Large intestine (tissue), 3 donors: ENCODE data around the gene CCR5. TPM values are rescaled to one million over a fixed set of nuclear protein-coding genes. Genes with fewer than 3 reads are reported as not detected.
"Not testable (repeated sequence)": the region's sequence is repeated elsewhere in the genome, so short reads cannot be mapped to it uniquely, and the experiment has no call there.

Experiments used
- DNase-seq, 2 donors: peaks; one replicate each; pipeline versions ENCODE4 v3.0.0 to v3.0.0-alpha.2; 2013
- H3K27ac ChIP-seq: one replicate; pipeline ENCODE4 v1.5.1; 2013; ENCODE audit warnings: low read length
- H3K27me3 ChIP-seq: 2 replicates; pipeline ENCODE4 v1.6.1; 2013; ENCODE audit warnings: low read length; ENCODE audit not compliant: control insufficient read depth, insufficient read depth
- H3K36me3 ChIP-seq: 2 replicates; pipeline ENCODE4 v1.6.1; 2013; ENCODE audit warnings: low read length; ENCODE audit not compliant: control insufficient read depth, insufficient read depth
- H3K4me1 ChIP-seq: one replicate; pipeline ENCODE4 v1.6.1; 2013; ENCODE audit warnings: low read length; ENCODE audit not compliant: control insufficient read depth, insufficient read depth
- H3K4me3 ChIP-seq: one replicate; pipeline ENCODE4 v1.5.1; 2013; ENCODE audit warnings: low read length
- H3K9me3 ChIP-seq: one replicate; pipeline ENCODE4 v1.6.1; 2013; ENCODE audit warnings: mild to moderate bottlenecking, low read depth, low read length, moderate library complexity; ENCODE audit not compliant: control insufficient read depth
- WGBS: methylation state at CpG from one replicate; pipeline ENCODE4 v1.1.5; 2013; ENCODE audit warnings: low lambda C conversion rate; ENCODE audit not compliant: insufficient coverage; 5-methylcytosine and 5-hydroxymethylcytosine counted together
- polyA plus RNA-seq: library from polyadenylated mRNA; unstranded; fragments of 120-200 nt; gene quantifications from one replicate; pipeline ENCODE4 v1.2.1, GENCODE V29; 2013

The CCR5 gene
- polyA plus RNA-seq, 1 donor, result 1.8 TPM

DNA sequence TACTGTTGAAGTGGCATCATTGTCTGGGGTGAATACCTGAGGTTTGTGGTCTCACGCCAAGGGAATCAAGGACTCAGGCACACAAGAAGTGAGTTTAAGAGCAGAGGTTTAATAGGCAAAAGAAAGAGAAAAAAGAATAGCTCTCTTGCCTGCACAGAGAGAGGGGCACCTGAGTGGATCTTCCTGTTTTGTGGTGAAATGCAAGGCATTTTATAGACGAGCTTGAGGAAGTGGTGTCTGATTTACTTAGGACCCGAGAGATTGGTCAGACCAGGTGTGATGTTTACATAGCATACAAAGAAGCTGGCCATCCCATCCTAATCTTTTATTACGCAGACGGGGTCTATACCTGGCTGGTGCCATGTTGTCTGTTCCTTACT is 13.2 kb downstream of the CCR5 start:
- DNase-seq, result no peak
- Histone ChIP-seq H3K9me3 (no peaks in the 10 kb centered on the region), H3K27me3 (no peaks in the 10 kb centered on the region), H3K4me1 (peaks cover 3% of the 10 kb centered on the region), H3K27ac (no peak overlapping the region), H3K36me3 (no peaks in the 10 kb centered on the region), H3K4me3 (no peak overlapping the region)
- WGBS, result 86% methylated on average over 1 of the region's 5 CpGs

GRCh38 chr3:46386205-46386604 is 15.5 kb downstream of the CCR5 start:
- Histone ChIP-seq H3K27me3 (no peaks in the 10 kb centered on the region), H3K36me3 (no peaks in the 10 kb centered on the region), H3K4me3 (no peak overlapping the region), H3K4me1 (peaks cover 3% of the 10 kb centered on the region), H3K9me3 (no peaks in the 10 kb centered on the region), H3K27ac (peak overlapping the region; percentile 11)
- WGBS, result no CpG with 5 or more reads among the region's 4 CpGs
- DNase-seq, result peak; percentile 85 to 89

GRCh38 chr3:46388847-46389246 is 18.1 kb downstream of the CCR5 start:
- DNase-seq, H3K36me3 ChIP-seq, H3K27ac ChIP-seq, H3K27me3 ChIP-seq, H3K9me3 ChIP-seq, H3K4me3 ChIP-seq: not testable (repeated sequence)
- 86% methylated on average over 1 of the region's 4 CpGs for WGBS
- H3K4me1 ChIP-seq, result peaks cover 12% of the 10 kb centered on the region

GRCh38 chr3:46389306-46389705 is 18.6 kb downstream of the CCR5 start:
- WGBS, result 60% methylated on average over 1 of the region's 6 CpGs
- no peak overlapping the region for H3K4me3 ChIP-seq
- H3K36me3 ChIP-seq, result no peaks in the 10 kb centered on the region
- no peaks in the 10 kb centered on the region for H3K9me3 ChIP-seq
- H3K4me1 ChIP-seq, result peaks cover 16% of the 10 kb centered on the region
- no peak for DNase-seq
- H3K27me3 ChIP-seq, result no peaks in the 10 kb centered on the region
- H3K27ac ChIP-seq, result no peak overlapping the region

DNA sequence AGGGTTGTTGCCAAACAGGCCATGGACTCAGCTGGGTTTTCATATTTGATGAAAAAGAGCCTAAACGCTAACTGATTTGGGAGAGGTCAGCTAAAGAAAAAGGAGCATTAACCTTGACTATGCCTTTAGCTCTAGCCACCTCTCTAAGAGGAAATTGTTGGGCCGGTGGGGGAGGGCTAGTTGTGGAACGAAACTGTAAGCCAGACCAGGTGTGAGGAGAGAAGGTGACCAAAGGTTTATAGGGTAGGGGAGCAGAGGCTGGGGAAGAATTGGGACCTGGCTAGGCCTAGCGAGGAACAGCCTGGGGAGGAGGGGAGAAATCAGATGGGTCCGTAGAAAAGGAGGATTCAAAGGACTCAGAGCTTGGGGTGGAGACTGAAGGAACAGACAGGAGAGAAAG is 20.8 kb downstream of the CCR5 start:
- 97% methylated on average over 4 of the region's 5 CpGs for WGBS
- not testable (repeated sequence) for H3K4me3 ChIP-seq, H3K9me3 ChIP-seq, DNase-seq, H3K27me3 ChIP-seq, H3K36me3 ChIP-seq, H3K27ac ChIP-seq
- peaks cover 28% of the 10 kb centered on the region for H3K4me1 ChIP-seq

DNA sequence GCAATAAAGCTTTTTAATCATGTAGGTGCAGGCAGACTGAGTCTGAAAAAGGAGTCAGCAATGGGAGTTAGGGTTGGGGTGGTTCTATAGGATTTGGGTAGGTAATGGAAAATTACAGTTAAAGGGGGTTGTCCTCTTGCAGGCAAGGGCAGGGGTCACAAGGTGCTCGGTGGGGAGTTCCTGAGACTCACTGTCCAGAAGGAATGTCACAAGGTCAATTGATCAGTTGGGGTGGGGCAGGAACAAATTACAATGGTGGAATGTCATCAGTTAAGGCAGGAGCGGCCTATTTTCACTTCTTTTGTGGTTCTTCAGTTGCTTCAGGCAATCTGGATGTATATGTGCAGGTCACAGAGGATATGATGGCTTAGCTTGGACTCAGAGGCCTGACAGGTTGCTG is 22.3 kb downstream of the CCR5 start:
- no peaks in the 10 kb centered on the region for H3K27me3 ChIP-seq
- no peaks in the 10 kb centered on the region for H3K9me3 ChIP-seq
- no peak overlapping the region for H3K4me3 ChIP-seq
- WGBS, result no CpG with 5 or more reads among the region's 2 CpGs
- peaks cover 28% of the 10 kb centered on the region for H3K4me1 ChIP-seq
- no peaks in the 10 kb centered on the region for H3K36me3 ChIP-seq
- H3K27ac ChIP-seq, result peak overlapping the region; percentile 11
- DNase-seq, result no peak

DNA sequence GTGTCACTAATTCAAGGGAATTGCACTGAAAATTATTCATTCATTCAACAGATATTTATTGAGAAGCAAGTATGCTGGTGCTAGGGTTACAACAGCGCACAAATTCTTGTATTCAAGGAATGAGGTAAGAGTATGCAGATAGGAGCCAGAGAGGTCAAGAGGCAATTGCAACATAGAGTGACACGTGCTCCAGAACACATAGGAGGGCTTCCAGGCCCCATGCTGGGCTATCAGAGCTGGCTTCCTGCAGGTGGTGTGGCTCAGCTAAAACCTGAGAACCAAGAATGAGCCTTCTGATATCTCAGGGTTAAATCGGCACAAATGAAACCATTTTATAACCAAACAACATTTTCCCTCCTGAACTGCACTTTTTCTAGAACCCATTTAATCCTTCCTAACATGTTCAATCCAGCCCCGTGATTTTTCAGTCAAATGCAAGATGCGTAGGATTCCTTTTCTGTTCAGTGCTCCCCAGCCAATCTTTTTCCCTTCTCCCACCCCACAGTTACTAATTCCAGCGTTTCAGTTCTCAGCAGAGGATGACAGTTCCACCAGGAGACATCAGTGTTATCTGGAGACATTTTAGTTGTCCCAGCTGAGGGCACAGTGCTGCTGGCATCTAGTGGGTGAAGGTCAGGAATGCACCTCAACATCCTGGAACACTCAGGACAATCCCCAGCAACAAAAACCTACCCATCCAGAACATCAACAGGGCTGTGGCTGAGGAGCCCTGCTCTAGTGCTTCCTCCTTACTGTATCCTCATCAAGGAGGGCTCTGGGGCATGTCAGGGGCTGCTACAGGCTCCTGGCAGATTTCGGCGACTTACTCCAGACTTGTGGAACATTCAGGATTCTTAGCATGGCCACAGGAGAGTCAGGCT is 23.0 kb downstream of the CCR5 start:
- WGBS, result 95% methylated on average over 3 of the region's 8 CpGs
- peak overlapping the region; percentile 27 for H3K27ac ChIP-seq
- H3K4me1 ChIP-seq, result peaks cover 28% of the 10 kb centered on the region
- no peak overlapping the region for H3K4me3 ChIP-seq
- no peaks in the 10 kb centered on the region for H3K27me3 ChIP-seq
- no peaks in the 10 kb centered on the region for H3K9me3 ChIP-seq
- no peaks in the 10 kb centered on the region for H3K36me3 ChIP-seq
- DNase-seq, result peak; percentile 66 to 67

DNA sequence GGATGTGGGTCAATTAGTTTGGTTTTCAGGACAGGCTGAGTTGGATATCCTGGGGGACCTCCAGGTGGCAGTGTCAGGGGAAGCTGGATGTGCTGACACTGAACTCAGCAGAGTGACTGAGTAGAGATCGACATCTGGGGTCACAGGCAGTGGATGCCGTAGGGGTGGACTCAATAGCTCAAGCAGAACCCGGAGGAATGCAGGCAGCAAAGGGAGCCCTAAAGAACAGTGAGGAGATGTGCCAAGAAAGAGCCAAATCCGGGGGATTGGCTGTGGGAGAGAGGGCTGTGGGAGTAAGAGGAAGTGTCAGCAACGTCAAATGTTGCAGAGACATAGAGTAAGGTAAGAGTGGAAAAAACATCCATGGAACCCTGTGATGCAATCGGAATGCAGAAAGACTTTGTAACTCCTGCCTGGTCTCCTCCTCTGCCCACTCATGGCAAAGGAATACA is 24.5 kb downstream of the CCR5 start:
- no CpG with 5 or more reads among the region's 6 CpGs for WGBS
- DNase-seq, result peak in 1 of 2 donors; percentile 47
- no peaks in the 10 kb centered on the region for H3K27me3 ChIP-seq
- no peaks in the 10 kb centered on the region for H3K36me3 ChIP-seq
- H3K4me3 ChIP-seq, result no peak overlapping the region
- peaks cover 28% of the 10 kb centered on the region for H3K4me1 ChIP-seq
- H3K27ac ChIP-seq, result peak overlapping the region; percentile 69
- H3K9me3 ChIP-seq, result no peaks in the 10 kb centered on the region

- whole genome bisulfite sequencing, result 38% methylated on average over 2 of the region's 6 CpGs
These were observed 25.2 kb downstream of the CCR5 start for GRCh38 chr3:46395766-46396530.

DNA sequence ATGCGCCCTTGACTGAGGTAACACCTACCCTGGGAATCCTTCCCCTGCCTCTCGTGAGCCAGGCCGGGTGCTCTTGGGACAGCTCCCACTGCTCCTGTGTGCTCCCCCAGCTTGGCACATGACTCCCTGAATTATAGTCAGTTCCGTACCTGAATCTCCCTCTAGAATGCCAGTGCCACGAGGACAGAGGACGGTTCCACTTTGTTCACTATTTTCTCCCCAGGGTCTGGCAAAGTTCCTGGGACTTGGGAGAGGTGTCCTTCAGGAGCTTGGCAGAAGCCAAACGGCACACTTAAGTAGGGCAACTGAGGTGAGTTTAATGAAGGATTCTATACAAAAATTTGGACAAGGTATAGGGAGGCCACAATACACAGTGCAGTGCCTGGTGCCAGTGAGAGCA is 26.4 kb downstream of the CCR5 start:
- H3K36me3 ChIP-seq, result no peaks in the 10 kb centered on the region
- DNase-seq, result no peak
- H3K4me1 ChIP-seq, result peaks cover 28% of the 10 kb centered on the region
- no peak overlapping the region for H3K27ac ChIP-seq
- WGBS, result no CpG with 5 or more reads among the region's 7 CpGs
- H3K4me3 ChIP-seq, result no peak overlapping the region
- H3K27me3 ChIP-seq, result no peaks in the 10 kb centered on the region
- H3K9me3 ChIP-seq, result no peaks in the 10 kb centered on the region

More at GRCh38 chr3:46395766-46396530, 25.2 kb downstream of the CCR5 start:
- H3K36me3 ChIP-seq, result no peaks in the 10 kb centered on the region
- peak overlapping the region; percentile 69 for H3K27ac ChIP-seq
- peaks cover 28% of the 10 kb centered on the region for H3K4me1 ChIP-seq
- DNase-seq, result no peak
- H3K4me3 ChIP-seq, result no peak overlapping the region
- H3K27me3 ChIP-seq, result no peaks in the 10 kb centered on the region
- no peaks in the 10 kb centered on the region for H3K9me3 ChIP-seq
